Transverse colon (tissue), 4 donors: Measurements from ENCODE around the gene SERINC5.

Source experiments
- CTCF ChIP-seq, 5 experiments: fragments of 200-600 bp in 3 of 5; fragments of 450-650 bp in 2 of 5; sonication (generic) in 3 of 5; IDR thresholded peaks; 1 replicate in 2 of 5; 2 replicates in 3 of 5; pipeline ENCODE4 v1.5.1; 2016 to 2017; ENCODE audit warnings: antibody characterized with exemption in 5 of 5, inconsistent platforms in 3 of 5, mild to moderate bottlenecking in 2 of 5, moderate library complexity in 1 of 5
- POLR2A ChIP-seq: fragments of 450-650 bp; IDR thresholded peaks from one replicate; pipeline ENCODE4 v1.6.1; 2016; ENCODE audit warnings: antibody characterized with exemption, mild to moderate bottlenecking, moderate library complexity
- POLR2AphosphoS5 ChIP-seq, 3 donors: sonication (generic); formaldehyde crosslinking; IDR thresholded peaks; one replicate each; pipeline ENCODE4 v1.6.1; 2016; ENCODE audit warnings: antibody characterized with exemption in 3 of 3

GRCh38 chr5:80097451-80097850 is 158.4 kb downstream of the SERINC5 start:
- TF ChIP-seq CTCF (IDR thresholded peaks at IDR 0.05) (no peak), POLR2A (no peak), POLR2AphosphoS5 (IDR thresholded peaks at IDR 0.05) (no peak)
